GM12874 (cell line): ENCODE measurements around the gene FHL2.

Experiments
- TF ChIP-seq, protein P1 (sequence below): IDR thresholded peaks from 2 replicates; pipeline ENCODE4 v1.5.1; 2011; ENCODE audit warnings: low read depth, mild to moderate bottlenecking, control low read depth, low read length, moderate library complexity; ENCODE audit not compliant: insufficient read depth

The FHL2 gene

GRCh38 chr2:105402809-105403208 is 4.0 kb upstream of the FHL2 start:
- TF ChIP-seq, protein P1, sequence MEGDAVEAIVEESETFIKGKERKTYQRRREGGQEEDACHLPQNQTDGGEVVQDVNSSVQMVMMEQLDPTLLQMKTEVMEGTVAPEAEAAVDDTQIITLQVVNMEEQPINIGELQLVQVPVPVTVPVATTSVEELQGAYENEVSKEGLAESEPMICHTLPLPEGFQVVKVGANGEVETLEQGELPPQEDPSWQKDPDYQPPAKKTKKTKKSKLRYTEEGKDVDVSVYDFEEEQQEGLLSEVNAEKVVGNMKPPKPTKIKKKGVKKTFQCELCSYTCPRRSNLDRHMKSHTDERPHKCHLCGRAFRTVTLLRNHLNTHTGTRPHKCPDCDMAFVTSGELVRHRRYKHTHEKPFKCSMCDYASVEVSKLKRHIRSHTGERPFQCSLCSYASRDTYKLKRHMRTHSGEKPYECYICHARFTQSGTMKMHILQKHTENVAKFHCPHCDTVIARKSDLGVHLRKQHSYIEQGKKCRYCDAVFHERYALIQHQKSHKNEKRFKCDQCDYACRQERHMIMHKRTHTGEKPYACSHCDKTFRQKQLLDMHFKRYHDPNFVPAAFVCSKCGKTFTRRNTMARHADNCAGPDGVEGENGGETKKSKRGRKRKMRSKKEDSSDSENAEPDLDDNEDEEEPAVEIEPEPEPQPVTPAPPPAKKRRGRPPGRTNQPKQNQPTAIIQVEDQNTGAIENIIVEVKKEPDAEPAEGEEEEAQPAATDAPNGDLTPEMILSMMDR: no peak

GRCh38 chr2:105401867-105402266 is 3.0 kb upstream of the FHL2 start:
- TF ChIP-seq, protein P1: no peak

GRCh38 chr2:105400138-105400540 is 1.3 kb upstream of the FHL2 start:
- TF ChIP-seq, protein P1: no peak

GRCh38 chr2:105399207-105399861 is 483 bp upstream of the FHL2 start:
- TF ChIP-seq, protein P1: no peak

DNA sequence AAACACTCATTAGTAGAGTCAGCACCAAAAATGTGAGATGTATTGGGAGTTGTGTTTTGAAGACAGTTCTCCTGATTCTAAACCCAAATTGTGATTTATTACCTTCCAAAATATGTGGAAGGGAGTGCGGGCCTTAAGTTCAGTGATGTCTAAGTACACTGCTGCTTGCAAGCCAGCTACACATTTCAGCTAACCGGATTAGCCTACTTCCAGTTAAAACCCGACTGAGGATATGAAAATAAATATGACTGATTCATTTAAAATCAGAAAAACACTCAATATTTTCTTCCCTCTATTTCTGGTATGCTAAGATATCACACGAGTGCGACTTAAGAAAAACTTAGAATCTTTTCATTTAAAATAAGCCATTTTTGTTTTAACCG is 907 bp downstream of the FHL2 start:
- TF ChIP-seq, protein P1: no peak

DNA sequence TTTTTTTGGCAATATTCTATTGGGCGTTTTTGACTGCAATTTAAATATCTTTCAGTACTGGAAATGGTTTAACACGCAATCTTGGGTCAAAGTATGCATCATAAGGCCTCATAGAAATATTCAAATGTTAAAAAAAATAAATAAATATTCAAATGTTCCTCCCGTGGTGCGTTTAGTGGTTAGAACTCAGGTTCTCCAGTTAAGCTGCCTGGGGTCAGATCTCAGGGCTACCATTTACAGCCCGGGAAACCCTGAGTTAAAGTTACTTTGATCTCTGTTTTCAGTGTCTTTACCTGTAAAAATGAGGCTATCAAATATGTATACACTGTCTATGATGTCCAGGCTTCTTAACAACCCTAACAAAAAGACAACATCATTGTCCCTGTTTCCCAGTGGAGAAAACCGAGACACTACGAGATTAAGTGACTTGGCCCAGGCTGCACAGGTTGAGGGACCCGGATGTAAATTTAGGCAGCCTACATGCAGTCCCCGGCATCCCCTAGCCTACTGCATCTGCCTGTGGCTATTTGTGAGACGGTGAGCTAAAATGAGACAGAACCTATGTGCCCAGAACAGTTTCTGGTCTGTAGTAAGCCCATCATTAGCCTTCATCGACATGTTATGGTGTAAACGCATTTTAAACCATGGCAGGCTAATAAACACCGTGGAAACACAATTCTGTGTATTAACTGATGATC is 1.7 kb downstream of the FHL2 start:
- TF ChIP-seq, protein P1: no peak

- TF ChIP-seq, protein P1: no peak
Measured at GRCh38 chr2:105396254-105397024, 2.4 kb downstream of the FHL2 start.
